HG02943 (cell line): ENCODE measurements around the gene RPS6KA6.
"Not testable (repeated sequence)": the region's sequence is repeated elsewhere in the genome, so short reads cannot be mapped to it uniquely, and the experiment has no call there.

Source experiments
- ATAC-seq: cut with Tn5 transposase; IDR thresholded peaks from one replicate; pipeline ENCODE4 v1.9.1; 2021; ENCODE audit warnings: mild to moderate bottlenecking, low read depth, moderate library complexity; ENCODE audit not compliant: unreplicated experiment

The RPS6KA6 gene

DNA sequence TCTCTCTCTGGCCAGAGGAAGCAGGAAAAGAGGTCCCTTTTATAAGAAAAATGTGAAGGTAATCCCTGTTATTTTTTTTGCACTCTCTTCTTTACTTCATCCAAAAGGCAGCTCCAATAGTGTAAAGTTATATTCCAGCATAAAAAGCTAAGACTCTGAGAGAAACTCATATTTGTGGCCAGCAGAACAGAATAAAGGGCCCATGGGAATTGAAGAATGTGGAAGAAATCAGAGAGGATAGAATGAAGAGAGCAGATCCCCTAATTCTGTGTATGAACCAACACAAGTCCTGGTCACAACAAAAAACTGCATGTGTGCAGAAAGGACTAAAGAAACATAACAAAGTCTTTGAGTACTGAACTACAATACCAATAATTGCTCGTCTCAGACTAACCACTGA, 22.3 kb downstream of the RPS6KA6 start:
- ATAC-seq, result no peak

DNA sequence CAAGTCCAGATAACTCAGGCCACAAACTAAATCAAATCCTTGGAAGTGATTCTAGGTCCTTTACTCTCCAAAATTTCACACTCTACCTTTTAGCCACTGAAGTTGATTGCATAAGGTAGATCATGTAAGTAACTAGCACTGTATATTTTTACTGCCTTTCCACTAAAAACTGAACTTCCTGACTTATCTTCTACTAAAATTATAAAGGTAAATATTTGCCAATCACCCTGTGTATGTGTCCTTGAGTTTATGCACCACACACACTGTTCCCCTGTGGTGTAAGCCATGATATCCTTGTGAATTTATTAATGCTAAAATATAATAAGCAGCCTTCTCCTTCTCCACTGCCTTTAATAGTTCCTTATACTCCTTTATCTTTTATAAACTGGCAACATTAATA, 25.6 kb downstream of the RPS6KA6 start:
- ATAC-seq, result no peak

DNA sequence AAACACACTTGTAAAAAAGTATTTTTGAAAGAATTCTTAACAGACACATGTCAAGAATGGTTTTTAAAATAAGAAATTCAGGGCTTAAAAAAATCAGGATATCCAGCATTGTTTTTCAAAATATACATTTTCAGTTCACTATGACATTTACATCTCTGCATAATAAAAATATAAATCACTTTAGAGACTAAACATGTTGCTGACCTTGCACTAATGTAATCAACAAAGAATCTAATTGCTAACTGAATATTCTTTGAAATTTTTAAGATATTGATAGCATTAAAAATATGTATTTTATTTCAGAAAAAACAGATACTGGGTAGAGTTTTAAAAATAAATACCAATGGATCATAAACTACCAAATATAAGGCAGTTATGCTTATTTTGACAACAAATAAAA, 26.4 kb downstream of the RPS6KA6 start:
- ATAC-seq, result no peak

DNA sequence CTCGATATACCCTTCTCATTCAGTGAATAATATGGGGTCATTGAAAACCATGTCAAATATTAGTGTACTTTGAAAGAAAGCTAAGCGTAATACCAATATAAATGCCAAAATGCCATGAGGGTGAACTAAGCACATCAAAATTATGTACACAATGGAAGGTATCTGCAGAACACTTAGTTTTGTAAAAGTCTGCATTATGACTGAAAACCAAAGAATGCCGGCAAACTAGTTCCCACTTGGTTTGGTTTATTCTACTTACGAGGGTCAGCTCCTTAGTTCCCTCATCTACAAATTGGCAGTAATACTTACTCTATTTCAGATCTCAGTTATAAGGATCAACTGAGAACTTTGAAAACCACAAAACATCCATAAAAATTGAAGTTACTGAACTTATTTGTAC, 27.3 kb downstream of the RPS6KA6 start:
- no peak for ATAC-seq

DNA sequence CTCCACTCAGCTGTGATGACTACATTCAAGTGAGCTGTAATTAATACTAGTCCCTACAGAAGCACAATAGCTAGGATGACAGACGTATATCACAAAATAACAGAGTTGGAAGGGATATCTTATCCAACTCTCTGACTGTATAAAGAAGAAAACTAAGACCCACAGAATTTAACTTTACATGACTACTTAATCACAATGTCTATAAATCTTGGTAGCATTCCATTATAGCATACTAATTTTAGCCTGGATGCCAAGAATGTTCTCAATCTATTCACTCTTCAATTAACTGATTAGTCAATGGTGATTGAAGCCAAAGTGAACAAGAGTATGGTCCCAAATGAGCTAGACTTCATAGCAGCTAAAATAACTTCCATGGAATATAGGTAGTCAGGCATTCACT, 31.2 kb downstream of the RPS6KA6 start:
- no peak for ATAC-seq

DNA sequence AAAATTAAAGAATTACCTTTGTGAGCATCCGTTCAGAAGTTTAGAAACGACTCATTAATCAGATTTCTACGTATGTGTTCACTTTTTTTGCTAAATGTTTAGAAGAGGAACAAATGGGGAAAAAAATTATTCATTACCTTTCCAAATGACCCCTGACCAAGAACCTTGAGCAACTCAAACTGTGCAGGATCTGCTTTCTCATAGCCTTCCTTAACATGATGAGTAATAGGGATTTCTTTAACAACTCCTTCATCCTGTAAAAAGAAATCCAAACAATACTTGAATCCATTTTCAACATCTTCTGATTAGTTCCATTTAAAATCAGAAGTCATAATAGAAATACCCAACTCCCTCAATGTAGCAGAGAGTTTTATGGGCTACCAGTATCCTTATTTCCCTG, 32.1 kb downstream of the RPS6KA6 start:
- ATAC-seq, result no peak

DNA sequence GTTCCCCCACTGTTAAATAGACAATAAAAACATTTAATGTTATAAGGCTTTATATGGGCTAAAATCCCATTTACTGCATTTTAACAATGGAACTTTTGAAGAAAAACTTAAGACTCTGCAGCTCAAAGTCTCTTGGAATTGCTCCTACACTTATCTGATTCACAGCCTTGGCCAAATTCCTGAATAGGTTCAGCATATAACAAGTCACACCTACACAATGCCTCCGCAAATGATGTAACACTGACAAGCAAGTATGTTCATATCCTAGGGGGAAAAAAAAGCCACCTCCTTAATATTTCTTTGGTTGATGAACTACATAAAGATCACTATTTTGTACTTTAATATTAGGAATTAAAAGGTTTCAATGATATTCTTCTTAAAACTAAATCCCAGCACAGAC, 34.5 kb downstream of the RPS6KA6 start:
- no peak for ATAC-seq

DNA sequence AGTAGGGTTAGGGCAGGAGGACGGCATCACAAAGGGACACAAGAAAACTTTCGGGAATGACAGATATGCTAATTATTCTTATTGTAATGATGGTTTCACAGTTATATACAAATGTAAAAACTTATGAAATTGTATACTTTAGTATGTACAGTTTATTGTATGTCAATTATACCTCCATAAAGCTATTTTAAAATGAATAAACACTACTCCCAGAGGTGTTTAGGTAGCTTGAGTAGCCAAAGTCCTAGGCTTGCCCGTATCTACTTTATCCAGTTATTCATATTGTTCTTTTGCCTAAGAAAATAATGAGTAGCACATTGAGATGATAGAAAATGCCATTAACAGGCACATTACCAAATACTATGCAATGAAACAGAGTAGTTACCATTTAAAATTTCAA, 43.0 kb downstream of the RPS6KA6 start:
- no peak for ATAC-seq

DNA sequence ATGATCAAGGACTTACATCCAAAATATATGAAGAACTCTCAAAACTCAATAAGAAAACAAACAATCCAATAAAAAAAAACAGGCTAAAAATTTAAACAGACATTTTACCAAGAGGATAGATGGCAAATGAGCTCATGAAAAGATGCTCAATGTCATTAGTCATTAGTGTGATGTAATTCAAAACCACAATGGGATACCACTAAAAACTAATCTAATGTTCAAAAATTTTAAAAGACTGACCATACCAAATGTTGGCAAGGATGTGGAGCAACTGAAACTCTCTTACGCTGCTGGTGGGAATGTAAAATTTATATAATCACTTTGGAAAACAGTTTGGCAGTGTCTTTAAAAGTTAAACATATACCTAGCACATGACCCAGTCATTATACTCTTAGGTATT, 43.7 kb downstream of the RPS6KA6 start:
- no peak for ATAC-seq

DNA sequence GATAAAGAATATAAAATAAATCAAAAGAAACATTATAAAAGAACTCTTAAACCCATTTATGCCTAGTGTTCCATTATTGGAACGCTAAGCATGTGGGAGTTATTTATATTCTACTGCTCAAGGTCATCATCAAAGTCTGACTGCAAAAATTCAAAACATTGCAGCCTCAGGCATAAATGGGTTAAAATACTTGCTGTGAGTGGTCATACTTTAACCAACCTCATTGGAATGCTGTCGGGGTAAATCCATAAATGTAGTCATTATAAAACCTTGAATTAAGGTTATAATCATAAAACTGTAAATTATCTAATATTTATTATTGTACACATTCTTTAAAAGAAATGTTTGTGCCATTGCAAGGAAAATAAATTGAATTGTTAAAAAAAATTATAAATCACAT, 55.0 kb downstream of the RPS6KA6 start:
- no peak for ATAC-seq

DNA sequence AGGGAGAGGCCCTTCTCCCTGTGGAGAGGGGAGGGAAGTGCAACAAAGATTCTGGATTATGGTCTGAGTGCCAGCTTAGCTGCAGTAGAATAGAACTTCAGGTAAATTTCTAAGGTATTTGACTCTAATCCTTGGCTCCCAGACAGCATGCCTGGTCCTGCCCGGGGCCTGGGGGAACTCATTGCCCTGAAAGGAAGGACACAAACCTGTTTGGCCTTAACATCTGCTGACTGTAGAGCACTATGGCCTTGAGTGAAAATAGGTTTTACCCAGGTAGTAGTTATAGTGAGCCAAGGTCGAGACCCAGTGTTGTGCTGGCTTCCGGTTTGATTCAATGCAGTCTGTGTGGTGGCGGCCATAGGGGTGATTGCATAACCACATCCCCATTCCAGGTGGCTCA, 64.4 kb downstream of the RPS6KA6 start:
- ATAC-seq, result no peak

DNA sequence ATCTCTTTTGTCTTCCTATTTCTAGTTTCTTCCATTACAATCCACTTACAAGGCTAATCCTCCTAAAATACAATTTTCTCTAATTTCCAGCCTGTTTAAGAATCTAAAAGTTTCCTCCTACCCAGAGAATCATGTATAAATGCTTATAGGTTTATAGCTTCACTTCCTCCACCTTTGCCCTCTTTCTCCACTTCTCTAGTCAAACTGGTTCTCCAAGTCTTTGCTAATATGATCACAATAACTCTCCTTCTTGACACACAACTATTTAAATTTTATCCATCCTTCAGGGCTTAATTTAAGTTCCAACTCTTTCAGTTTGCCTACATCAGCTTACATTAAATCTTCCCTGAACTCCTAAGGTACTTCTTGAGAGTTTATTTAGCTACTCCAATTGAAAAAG, 69.2 kb downstream of the RPS6KA6 start:
- ATAC-seq, result no peak

DNA sequence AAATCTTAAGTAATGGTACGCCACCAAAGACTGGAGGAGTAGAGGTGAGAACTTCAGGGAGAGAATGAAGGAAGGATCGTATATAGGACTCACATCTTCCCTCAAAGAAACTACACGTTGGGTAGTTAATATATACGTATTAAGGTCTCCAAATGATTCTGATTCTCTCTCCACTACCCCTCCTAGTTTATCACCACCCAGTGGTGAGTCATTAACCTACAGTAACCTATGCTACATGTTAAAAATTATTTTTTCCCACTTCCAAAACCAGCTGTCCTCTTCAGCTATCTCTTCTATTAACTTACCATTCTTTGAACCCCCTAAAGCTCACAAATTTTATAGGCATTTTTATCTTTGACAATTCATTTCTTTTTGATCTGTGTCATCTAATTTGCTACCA, 69.7 kb downstream of the RPS6KA6 start:
- no peak for ATAC-seq

DNA sequence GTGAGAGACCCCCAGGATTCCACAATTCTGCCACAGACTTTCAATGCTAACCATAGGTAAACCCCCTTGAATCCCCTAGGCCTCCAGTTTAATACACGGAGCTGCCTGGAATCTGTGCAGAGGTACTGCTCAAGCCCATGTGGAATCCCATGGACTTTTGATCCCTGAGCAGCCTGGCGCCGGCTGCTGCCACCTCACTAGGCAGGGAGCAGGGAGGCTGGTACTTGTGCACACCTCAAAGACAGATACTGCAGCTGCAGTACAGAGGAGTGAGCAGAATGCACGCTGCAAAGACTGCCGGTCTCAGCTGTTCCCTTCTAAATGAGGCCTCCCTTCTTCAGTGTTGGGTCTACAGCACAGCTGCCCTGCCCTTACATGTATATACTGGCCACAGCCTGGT, 79.4 kb downstream of the RPS6KA6 start:
- ATAC-seq, result no peak

DNA sequence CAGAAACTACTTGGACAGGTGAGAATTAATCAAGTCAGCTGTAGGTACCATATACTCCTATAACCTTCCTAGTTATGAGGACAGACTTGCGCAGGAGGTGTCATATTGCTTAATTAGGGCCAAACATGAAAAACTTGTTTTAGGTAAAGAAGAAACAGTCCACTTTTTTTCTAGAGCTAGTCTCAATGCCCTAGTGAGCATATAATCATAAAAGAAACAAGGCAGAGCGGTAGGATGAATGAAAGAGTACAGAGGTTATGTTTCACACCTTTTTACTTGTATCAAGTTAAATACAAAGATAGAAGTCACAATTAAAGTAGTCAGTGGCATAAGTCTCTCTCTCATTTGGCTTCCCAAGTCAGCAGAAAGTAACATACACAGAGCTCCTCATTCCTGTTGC, 88.9 kb downstream of the RPS6KA6 start:
- no peak for ATAC-seq

DNA sequence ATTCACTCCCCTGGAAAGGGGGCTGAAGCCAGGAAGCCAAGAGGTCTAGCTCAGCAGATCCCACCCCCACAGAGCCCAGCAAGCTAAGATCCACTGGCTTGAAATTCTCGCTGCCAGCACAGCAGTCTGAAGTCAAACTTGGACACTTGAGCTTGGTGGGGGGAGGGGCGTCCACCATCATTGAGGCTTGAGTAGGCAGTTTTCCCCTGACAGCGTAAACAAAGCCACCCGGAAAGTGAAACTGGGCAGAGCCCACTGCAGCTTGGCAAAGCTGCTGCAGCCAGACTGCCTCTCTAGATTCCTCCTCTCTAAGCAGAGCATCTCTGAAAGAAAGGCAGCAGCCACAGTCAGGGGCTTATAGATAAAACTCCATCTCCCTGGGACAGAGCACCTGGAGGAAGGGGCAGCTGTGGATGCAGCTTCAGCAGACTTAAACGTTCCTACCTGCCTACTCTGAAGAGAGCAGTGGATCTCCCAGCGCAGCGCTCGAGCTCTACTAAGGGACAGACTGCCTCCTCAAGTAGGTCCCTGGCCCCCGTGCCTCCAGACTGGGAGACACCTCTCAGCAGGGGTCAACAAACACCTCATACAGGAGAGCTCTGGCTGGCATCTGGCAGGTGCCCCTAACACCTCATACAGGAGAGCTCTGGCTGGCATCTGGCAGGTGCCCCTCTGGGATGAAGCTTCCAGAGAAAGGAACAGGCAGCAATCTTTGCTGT, 108.4 kb downstream of the RPS6KA6 start:
- ATAC-seq, result not testable (repeated sequence)

DNA sequence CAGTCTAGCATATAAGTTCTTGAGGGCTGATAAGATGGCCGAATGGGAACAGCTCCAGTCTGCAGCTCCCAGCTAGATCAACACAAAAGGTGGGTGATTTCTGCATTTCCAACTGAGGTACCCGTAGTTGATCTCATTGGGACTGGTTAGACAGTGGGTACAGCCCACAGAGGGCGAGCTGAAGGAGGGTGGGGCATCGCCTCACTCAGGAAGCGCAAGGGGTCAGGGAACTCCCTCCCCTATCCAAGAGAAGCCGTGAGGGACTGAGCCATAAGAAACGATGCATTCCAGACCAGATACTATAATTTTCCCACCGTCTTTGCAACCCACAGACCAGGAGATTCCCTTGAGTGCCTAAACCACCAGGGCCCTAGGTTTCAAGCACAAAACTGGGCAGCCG, 109.0 kb downstream of the RPS6KA6 start:
- ATAC-seq, result no peak

DNA sequence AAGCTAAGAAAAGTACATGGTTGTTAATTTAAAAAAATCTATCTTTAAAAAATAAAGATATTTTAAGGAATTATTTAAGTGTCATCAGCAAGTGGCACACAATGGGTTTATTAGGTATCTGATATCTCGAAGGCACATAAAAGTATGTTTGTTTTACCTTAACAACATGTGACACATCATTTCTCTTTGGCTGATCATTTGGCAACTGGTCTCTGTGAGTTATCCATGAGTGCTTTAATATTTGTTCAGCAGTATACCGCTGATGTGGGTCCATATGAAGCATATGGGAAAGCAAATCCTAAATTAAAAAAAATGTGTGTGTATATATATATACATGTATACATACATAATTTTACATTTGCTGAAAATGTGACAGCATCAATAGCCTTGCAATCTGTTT, 123.2 kb downstream of the RPS6KA6 start:
- ATAC-seq, result no peak

DNA sequence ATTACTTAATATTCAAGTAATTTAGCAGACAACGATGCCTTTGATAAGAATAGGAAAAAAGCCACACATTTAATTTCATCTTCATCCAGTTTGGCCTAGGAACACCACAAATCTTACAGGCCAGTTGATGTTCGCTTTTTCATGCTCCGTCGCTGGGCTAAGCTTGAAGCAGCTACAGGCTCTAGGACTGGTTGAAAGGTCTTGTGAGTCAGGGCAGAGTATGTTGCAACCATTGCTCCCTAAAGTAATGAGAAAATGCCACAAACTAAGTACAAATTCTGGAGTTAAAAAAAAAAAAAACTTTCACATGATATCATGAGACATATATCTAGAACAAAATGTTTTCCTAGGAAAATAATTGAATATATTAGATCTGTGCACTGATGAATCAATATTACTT, 123.8 kb downstream of the RPS6KA6 start:
- no peak for ATAC-seq

DNA sequence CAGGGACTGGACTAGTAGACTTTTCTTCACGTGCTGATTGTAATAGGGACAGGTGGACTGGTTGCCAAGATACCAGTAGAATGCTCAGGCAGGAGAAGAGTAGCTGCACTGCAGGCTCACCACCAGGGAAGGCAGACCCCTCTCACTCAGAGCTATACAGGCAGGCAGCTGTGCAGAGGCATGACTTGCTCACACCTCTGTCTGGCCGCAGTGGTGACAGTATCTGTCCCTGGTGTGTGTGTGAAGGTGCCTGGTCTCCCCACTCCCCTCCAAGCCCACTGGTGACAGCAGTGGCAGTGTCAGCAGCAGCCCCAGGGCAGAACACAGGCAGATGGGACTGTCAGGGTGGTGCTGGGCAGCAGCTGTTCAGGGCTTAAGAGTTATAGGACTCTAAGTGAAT, 140.7 kb downstream of the RPS6KA6 start:
- ATAC-seq, result no peak

DNA sequence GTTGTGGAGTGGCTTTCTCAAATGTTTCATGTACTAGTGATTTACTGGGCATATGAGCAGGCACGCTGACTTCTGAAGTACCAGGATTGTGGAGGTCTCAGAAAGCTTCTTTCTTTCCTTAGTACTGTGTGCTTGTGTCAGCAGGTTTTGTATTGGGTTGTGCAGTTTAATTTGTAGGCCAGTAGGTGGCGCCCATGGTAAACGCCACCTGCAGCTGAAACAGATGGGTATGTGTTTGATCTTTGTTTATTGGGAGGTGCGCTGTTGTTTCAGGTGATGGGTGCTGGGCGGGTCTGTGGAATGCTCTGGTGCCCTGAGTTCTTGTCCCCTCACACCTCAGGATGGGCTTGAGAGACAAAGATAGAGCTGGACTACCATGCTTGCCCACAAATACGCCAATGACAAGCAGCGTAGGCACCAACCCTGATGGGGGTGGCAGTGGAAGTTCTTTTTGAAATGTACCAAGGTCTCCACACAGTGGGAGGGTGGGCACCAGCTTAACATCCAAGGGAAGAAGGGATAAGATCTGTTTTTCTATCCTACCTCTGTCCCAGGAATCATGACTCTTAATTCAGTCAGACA, 141.5 kb downstream of the RPS6KA6 start:
- peak; percentile 87 for ATAC-seq

DNA sequence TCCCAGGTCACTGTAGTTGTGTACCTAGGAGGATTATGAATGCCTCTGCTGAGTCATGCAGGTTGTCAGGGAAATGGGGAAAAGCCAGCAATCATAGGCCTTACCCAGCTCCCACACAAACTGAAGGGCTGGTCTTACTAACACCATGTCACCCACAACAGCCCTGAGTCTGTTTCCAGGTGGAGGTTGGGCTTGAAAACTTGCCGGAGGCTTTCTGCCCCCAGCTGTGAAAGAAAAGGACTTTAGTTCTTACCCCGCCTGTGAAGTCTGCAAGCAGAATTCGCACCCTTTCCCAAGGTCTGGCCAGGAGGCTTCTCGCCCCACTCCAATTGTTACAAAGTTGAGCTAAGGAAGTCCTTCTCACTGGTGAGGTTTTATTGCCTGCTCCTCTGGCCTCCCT, 143.9 kb downstream of the RPS6KA6 start:
- ATAC-seq, result no peak
